Stimulated activated naive CD8-positive, alpha-beta T cell treated with anti-CD3 and anti-CD28 coated beads, Interleukin-15, amount 100 ng/mL, for 72 hours (primary cell): ENCODE results near the gene ISLR.

Source experiments
- ATAC-seq: fragments of 150-1000 bp; cut with Tn5 transposase; 2 replicates; pipeline ENCODE4 v1.10.0; 2021; ENCODE audit warnings: mild to moderate bottlenecking, moderate library complexity
- DNase-seq, 2 donors: peaks; one replicate each; pipeline ENCODE4 v3.0.0; 2021 to 2022
- H3K27ac Mint-ChIP-seq, 2 donors: one replicate each; pipeline ENCODE4 v1.8.0; 2022; ENCODE audit warnings: mild to moderate bottlenecking in 2 of 2, mixed read lengths in 2 of 2, moderate library complexity in 2 of 2
- H3K27me3 Mint-ChIP-seq: one replicate; pipeline ENCODE4 v1.8.0; 2022; ENCODE audit warnings: mixed read lengths
- H3K4me1 Mint-ChIP-seq: one replicate; pipeline ENCODE4 v1.8.0; 2022; ENCODE audit warnings: mild to moderate bottlenecking, mixed read lengths
- H3K4me3 Mint-ChIP-seq, 2 donors: one replicate each; pipeline ENCODE4 v1.8.0; 2022; ENCODE audit warnings: mild to moderate bottlenecking in 2 of 2, mixed read lengths in 2 of 2, moderate library complexity in 1 of 2
- H3K9me3 Mint-ChIP-seq, 2 donors: one replicate each; pipeline ENCODE4 v1.8.0; 2022; ENCODE audit warnings: mixed read lengths in 2 of 2

Gene ISLR

DNA sequence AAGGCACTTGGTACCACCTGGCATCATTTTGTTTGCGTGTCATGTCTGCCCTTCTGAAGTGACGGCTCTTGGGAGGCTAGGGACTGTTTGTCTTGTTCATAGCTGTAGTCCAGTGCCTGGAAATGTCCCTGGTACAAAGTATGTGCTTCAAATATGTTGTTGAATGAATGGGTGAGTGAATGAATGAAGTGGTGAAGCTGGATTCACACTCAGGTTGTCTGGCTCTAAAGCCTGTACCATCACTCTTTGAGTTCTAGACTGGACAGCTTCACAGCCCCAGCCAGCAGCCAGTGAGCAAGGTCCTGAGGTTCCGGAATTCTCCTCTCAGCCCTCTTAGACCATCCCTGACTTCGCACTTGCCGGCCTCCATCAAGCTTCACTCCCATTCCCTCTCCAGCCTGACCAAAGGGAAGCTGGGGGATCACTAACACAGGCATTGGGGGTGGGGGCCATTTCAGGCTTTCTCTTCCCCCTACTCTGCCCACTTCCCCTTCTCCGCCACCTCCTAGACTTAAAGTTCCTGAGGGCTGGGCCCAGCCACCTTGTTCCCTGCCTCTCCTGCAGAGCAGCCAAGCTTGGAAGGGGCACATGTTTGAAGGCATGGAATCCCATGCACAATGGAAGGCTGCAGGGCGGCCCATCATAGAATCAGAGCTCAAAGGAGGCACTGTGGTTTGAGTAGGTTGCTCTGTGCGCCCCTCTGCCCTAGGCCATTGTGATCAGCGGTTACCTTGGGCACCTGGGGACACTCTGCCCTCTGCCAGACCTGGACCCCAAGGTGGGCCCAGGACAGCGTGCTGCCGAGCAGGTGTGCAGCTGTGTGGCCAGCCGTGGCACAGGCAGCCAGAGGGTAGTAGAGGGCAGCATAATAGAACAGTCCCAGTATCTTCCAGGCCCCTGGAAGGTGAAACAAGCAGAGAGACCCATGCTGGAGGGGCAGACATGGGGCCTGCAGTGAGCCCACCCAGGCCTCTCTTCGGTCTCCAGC is 21.4 kb downstream of the ISLR start:
- ATAC-seq (no peak), DNase-seq (no peak)
- Mint-ChIP-seq H3K4me3 (no peak overlapping the region), H3K27me3 (no peaks in the 10 kb centered on the region), H3K4me1 (peaks cover 5% of the 10 kb centered on the region), H3K9me3 (no peaks in the 10 kb centered on the region), H3K27ac (no peak overlapping the region)

DNA sequence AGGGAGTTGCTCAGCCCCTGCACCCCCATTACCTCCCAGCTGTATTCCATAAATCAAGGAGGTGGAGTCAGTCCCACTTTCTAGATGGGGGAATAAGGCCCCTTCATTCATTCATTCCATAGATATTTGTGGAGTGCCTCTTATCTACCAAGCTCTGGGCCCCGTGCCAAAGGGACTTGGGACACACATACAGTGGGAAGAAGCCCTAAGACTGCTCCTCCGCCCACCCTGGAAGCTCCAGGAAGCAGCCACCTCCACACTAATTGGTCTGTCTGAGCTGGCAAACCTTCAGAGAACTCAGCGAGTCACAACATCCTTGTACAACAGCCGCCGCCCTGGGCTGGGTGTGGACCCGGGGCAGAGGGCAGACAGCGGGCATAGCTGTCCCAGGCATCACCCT is 22.7 kb downstream of the ISLR start:
- Mint-ChIP-seq H3K4me1 (peaks cover 17% of the 10 kb centered on the region), H3K27ac (no peak overlapping the region), H3K9me3 (no peaks in the 10 kb centered on the region), H3K27me3 (no peaks in the 10 kb centered on the region), H3K4me3 (no peak overlapping the region)
- DNase-seq (no peak), ATAC-seq (no peak)

DNA sequence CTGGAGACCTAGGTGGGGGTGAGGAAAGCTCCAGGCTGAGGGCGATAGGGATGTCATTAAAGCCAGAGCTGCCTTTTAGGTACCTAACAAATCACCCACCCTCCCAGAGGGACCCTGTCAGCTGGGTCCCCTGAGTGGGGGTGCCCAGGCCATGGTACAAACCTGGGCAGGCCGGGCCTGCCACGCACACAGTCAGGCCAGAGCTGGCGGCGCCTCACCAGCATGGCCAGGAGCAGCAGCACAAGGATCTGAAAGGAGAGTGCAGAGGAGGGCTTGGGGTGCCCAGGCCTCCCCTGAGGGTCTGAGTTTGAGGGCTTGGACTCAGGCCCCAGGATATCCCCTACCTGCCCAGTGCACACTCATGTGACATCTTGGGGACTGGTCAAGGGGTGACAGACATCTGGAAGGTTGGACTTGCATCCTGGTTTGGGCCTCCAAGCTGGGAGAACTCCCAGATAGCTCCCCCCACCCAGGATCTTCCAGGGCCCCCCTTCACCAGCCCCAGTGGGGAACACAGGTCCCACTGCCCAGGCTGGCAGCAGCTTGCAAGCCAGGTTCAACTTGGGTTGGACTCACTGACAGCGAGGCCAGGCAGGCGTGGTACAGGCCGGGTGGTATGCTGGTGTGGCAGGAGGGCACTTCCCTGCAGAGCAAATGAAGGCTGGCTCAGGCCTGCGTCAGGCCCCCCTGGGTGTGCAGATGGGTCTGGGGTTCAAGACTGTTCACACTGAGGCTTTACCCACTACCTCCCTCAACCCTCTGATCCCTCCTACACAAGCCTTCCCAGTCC is 23.9 kb downstream of the ISLR start:
- Mint-ChIP-seq H3K27me3 (peaks cover 7% of the 10 kb centered on the region), H3K4me3 (no peak overlapping the region), H3K4me1 (peaks cover 18% of the 10 kb centered on the region), H3K9me3 (no peaks in the 10 kb centered on the region), H3K27ac (no peak overlapping the region)
- ATAC-seq (no peak), DNase-seq (no peak)

DNA sequence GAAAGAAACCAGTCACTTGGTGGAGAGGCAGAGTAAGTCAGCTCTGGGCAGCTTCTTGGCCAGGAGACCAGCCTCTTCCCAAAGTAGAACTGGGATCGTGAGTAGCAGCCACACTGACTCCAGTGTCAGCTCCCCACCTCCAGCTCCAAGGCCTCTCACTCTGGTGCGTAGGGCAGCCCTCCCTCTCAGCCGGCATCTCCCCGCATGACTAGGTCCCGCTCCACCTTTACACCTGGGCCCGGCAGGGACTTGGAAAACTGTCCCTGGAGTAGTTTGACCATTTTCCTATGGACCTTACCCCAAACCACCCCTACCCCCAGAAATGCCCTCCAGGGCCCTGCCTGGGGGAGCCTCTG is 25.8 kb downstream of the ISLR start:
- ATAC-seq (no peak), DNase-seq (no peak)
- Mint-ChIP-seq H3K27me3 (peaks cover 7% of the 10 kb centered on the region), H3K4me3 (peak overlapping the region in 1 of 2 donors; percentile 27), H3K27ac (no peak overlapping the region), H3K4me1 (peaks cover 33% of the 10 kb centered on the region), H3K9me3 (no peaks in the 10 kb centered on the region)

DNA sequence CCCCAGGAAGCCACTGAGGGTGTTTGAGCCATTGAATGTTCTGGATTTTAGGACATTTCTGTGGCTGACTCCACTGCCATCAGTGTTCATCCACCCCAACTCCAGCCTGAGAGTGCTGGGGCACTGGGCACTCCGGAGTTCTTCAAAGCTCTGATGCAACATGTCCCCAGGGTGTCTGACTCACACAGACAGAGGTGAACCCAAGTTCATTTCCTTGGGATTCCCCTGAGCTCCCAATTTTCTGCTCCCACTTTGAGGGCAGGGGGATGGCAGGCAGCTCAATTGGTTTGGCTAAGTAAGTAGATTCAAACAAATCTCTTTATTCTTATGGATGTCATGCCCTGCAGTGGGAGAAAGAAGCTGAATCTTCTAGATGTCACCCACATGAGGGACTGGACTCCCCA is 26.9 kb downstream of the ISLR start:
- Mint-ChIP-seq H3K4me1 (peaks cover 33% of the 10 kb centered on the region), H3K27ac (peak overlapping the region; percentile 43 to 65), H3K9me3 (no peaks in the 10 kb centered on the region), H3K4me3 (no peak overlapping the region), H3K27me3 (peaks cover 7% of the 10 kb centered on the region)
- DNase-seq (no peak), ATAC-seq (peak; percentile 44)

DNA sequence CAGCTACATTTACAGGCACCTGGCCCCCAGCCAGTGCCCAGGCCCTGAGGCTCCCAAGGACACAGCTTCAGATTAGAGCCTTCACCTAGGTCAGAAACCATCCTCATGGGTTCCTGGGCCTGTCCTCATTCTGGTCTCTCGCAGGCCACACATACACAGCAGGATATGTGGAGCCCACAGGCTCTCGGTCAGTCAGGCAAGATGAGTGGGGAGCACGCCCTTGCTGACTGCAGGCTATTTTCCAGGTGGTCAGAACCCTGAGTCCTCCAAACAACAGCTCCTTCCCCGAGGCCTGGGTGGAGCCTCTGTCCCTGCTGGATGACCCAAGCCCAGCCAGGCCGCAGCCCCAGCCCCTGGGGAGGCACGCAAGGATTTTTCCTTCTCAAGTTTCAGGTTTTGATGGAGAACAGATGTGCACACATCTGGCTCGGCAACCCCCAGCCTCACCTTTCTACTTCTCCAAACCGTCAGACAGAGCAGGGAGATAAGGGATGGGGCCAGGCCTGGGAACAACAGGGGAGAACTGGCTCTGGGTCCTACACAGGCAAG is 27.4 kb downstream of the ISLR start:
- no peaks in the 10 kb centered on the region for H3K9me3 Mint-ChIP-seq
- no peak overlapping the region for H3K4me3 Mint-ChIP-seq
- peak overlapping the region in 1 of 2 donors; percentile 68 for H3K27ac Mint-ChIP-seq
- H3K27me3 Mint-ChIP-seq = peaks cover 7% of the 10 kb centered on the region
- peaks cover 33% of the 10 kb centered on the region for H3K4me1 Mint-ChIP-seq
- DNase-seq = no peak
- peak; percentile 2 for ATAC-seq

DNA sequence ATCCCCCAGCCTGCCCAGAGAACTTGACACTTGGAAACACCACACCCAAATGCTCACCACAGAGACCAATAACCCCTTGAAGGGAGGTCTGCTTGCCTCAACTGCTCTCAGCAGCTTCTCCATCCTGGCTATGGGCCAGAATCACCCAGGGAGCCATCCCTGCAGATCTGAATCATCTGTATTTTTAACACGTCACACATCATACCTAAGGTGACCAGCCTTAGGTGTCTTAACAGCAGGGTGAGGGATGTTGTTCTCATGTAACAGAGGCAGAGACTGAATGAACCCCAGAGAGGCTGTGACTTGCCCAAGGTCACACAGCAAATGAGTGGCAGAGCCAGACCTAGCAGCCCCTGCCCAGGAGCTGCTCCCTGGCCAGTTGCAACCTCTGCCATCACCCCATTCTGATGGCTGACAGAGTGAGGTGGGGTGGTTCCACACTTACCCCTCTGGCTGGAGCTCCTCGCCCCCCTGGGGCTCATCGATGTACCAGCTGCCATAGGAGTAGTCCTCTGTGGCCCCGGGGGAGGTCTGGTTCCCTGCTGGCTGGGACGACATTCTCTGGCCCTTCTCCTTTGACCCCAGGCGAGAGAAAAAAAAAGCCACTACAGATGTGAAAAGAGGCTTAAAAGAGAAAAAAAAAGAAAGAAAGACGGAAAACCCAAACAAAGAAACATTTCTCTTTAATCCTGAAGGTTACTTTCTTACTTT is 28.4 kb downstream of the ISLR start:
- Mint-ChIP-seq H3K4me1 (peaks cover 33% of the 10 kb centered on the region), H3K27me3 (peaks cover 7% of the 10 kb centered on the region), H3K4me3 (no peak overlapping the region), H3K27ac (peak overlapping the region; percentile 55 to 85), H3K9me3 (no peaks in the 10 kb centered on the region)
- ATAC-seq = no peak
- DNase-seq = no peak

DNA sequence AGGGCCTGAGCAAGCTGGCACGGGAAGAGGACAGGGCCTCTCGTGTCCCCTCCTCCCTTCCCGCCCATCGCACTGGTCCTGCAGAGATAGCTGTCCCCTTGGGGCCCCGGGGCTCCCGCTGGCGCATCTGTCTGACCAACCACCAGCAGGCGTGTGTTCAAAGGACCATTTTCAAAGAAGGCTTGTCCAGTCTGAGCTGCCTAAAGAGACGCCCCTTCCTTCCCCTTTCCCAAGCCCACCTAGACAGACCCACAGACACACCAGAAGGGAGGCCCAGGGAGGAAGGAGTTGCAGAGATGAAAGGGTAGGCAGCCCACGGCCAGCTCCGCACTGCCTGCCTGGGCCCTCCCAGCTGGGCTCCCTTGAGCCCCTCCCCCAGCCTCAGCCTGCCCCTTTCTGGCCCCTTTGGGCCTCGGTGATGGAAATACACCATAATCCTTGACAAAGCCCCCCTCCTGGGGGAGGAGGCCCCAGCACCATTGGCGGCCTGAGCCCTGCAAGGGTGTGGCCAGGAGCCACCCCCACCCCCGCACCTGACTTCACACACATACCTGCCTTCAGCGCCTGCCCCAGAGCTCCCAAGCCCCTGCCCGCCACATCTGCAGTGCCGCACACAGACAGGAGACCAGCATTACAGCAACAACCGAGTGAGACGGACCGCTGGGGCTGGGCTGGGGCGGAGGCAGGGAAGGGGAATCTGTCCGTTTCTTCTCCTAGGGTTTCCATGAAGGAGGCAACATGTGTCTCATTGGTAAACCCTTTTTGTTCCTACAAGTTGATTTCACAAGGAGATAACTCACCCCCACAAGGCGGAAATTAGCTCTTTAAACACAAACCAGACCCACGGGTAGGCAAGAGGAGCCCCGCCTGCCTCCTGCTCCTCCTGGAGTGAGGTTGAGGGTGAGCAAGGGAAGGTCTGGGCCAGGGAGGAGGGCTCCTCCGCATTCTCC is 29.2 kb downstream of the ISLR start, which contains the start of gene STRA6:
STRA6 (minus strand) TSS at position 336 of the 950 bp plus-strand sequence. CDS start 520 bp downstream, outside the sequence.
- H3K27ac Mint-ChIP-seq = peak within 1 kb of the TSS; percentile 55 to 85
- DNase-seq (no peak), ATAC-seq (peak; percentile 55)
- H3K9me3 Mint-ChIP-seq = no peaks in the 10 kb centered on the region
- H3K27me3 Mint-ChIP-seq = peaks cover 14% of the 10 kb centered on the region
- peaks cover 33% of the 10 kb centered on the region for H3K4me1 Mint-ChIP-seq
- H3K4me3 Mint-ChIP-seq = no peak within 1 kb of the TSS

DNA sequence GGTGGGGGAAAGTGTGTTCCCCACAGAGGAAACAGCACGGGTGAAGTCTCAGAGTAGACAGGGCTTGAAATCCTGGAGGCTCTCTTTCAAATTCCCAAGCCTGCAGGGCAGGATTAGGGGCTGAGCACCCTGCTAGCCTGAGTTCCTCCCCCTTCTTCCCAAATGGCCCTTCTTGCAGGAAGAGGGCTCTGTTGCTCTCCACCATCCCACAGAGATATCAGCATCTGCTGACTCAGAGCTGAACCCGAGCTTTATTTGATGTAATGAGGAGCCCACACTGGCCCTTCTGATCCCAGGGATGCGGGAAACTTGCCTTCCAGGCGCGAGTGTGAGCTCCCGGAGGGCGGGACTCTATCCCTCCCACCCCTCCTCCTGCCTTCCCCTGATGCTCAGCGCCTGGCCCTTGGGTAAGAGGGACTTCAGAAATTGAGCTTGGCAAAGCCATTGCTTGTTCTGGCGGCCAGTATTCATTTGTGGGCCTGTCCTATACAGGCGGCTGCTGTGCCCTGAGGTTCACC is 30.5 kb downstream of the ISLR start:
- DNase-seq (no peak), ATAC-seq (no peak)
- Mint-ChIP-seq H3K4me3 (no peak overlapping the region), H3K27me3 (peaks cover 26% of the 10 kb centered on the region), H3K4me1 (peaks cover 33% of the 10 kb centered on the region), H3K9me3 (no peaks in the 10 kb centered on the region), H3K27ac (no peak overlapping the region)

DNA sequence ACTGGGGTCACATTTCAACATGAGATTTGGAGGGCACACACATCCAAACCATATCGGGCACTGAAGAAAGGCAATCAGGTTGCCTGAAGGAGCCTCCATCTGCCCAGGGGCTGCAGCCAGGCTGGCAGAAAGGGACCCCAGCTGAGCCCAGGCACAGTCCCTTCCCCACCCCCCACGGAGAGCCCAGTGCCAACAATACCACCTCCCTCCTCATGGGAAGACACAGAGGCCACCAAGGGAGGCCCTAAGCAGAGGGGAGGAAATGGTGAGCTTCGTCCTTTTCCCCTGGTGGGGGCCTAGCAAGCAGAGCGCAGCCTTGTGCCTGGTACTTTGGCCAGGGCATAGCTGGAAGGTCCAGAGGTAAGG is 32.1 kb downstream of the ISLR start:
- ATAC-seq (no peak), DNase-seq (no peak)
- Mint-ChIP-seq H3K4me3 (no peak overlapping the region), H3K27me3 (peaks cover 27% of the 10 kb centered on the region), H3K27ac (no peak overlapping the region), H3K4me1 (peaks cover 21% of the 10 kb centered on the region), H3K9me3 (no peaks in the 10 kb centered on the region)

DNA sequence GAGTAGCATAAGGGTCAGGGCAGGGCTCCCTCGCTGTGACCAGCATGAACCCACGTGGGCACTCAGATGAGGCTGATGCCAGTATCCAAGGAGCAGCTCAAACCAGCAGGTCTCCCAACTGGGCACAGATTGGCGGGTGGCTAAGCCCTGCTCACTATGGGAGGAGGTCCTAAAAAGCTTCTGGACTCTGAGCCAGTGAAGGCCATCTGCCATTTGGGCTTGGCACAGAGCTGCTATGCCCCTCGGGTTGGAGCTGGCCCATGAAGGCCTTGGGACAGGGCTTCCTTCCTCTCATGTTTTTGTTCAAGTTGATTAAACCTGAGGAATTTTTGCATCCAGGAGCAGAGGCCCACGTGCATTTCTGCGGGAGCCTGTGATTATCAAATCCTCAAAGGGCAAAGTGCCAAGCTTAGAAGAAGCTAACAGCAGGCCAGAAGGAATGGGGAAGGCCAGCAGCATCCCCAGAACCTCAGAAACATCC is 33.3 kb downstream of the ISLR start:
- ATAC-seq = no peak
- peaks cover 21% of the 10 kb centered on the region for H3K27me3 Mint-ChIP-seq
- no peak overlapping the region for H3K27ac Mint-ChIP-seq
- no peak overlapping the region for H3K4me3 Mint-ChIP-seq
- H3K9me3 Mint-ChIP-seq = no peaks in the 10 kb centered on the region
- no peak for DNase-seq
- peaks cover 16% of the 10 kb centered on the region for H3K4me1 Mint-ChIP-seq

DNA sequence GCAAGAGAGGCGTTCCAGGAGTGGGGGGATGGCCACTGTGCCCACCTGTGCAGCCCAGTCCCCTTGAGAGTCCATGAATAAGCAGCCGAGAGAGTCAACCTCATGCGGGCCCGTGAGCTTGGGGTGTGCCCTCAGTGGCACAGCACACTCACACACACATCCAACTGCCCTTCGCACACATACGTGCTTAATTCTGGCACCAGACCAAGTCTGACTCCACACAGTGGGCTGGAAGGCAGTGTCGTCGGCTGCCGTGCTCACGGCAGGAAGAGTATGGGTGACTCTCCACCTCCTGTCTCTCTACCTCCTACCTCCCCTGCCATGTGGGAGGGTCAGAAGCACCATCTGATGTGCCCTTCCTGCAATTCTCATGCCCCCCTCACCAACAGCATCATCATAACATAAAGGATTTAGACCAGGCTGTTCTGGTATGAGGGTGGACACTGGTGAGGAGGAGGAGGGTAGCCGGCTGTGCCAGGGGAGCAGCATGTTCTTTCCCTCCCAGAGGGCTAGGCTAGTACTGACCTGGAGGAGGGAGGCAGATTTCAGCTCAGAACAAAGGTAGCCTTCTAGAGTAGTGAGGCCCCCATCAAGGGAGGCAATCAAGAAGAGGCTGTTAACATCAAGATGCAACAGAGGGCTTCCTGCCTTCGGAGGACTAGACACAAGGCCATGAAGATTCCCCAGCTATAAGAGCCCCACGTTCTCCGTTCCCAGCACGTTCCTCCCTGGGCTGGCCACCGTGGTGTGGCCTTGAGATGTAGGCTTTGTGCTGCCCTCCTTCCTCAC is 34.3 kb downstream of the ISLR start:
- H3K27ac Mint-ChIP-seq = no peak overlapping the region
- peaks cover 20% of the 10 kb centered on the region for H3K27me3 Mint-ChIP-seq
- H3K9me3 Mint-ChIP-seq = no peaks in the 10 kb centered on the region
- ATAC-seq (no peak), DNase-seq (no peak)
- H3K4me3 Mint-ChIP-seq = no peak overlapping the region
- peaks cover 10% of the 10 kb centered on the region for H3K4me1 Mint-ChIP-seq

DNA sequence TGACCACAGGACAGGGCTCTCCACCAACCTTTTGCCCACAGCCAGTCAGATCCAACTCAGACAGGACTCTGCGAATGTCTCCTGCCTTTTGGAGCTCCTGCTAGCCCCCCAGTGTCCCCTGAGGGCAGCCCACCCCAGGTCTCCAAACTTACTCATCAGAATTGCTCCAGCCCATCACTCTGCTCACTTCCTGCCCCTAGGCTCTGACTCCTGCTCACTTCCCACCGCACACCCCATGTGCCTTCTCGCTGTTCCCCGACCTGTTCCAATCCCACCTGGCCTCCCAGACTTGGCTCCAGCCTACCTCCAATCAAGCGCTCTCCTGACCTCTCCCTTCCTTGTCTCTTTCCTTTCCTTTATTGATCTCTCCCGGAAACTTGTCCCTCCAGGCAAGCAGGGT is 35.0 kb downstream of the ISLR start:
- Mint-ChIP-seq H3K27ac (peak overlapping the region in 1 of 2 donors; percentile 74), H3K27me3 (peaks cover 20% of the 10 kb centered on the region)

More for the DNA sequence above, 35.0 kb downstream of the ISLR start:
- no peaks in the 10 kb centered on the region for H3K9me3 Mint-ChIP-seq
- H3K4me3 Mint-ChIP-seq = no peak overlapping the region
- DNase-seq = no peak
- peaks cover 3% of the 10 kb centered on the region for H3K4me1 Mint-ChIP-seq
- ATAC-seq = no peak
